Stimulated activated CD4-positive, alpha-beta T cell treated with anti-CD3 and anti-CD28 coated beads, TNF-alpha, amount 100 ng/mL, for 24 hours (primary cell): ENCODE measurements around the gene AATK.

Experiments
- DNase-seq, 3 experiments: peaks; one replicate each; pipeline ENCODE4 v3.0.0-alpha.2; 2020; ENCODE audit warnings: low read depth in 3 of 3

AATK gene

GRCh38 chr17:81166033-81166492 is at the start of gene AATK:
TSS of gene AATK (minus strand) at chr17:81166221. CDS start at chr17:81165992, 229 bp downstream.
- DNase-seq = no peak

GRCh38 chr17:81213978-81214377 is 48.0 kb upstream of the AATK start:
- DNase-seq = no peak

- no peak for DNase-seq
Observed at GRCh38 chr17:81212365-81212764, 46.3 kb upstream of the AATK start.

- DNase-seq = no peak
Observed at GRCh38 chr17:81210868-81211267, 44.8 kb upstream of the AATK start.

GRCh38 chr17:81210466-81210865 is 44.4 kb upstream of the AATK start:
- no peak for DNase-seq

GRCh38 chr17:81209141-81209540 is 43.1 kb upstream of the AATK start:
- no peak for DNase-seq

- DNase-seq = no peak
Observed at GRCh38 chr17:81208651-81209050, 42.6 kb upstream of the AATK start.

GRCh38 chr17:81207610-81208581 is 41.9 kb upstream of the AATK start:
- no peak for DNase-seq

GRCh38 chr17:81206657-81207056 is 40.6 kb upstream of the AATK start:
- DNase-seq = no peak

- no peak for DNase-seq
Observed at GRCh38 chr17:81206166-81206565, 40.1 kb upstream of the AATK start.

GRCh38 chr17:81204578-81204977 is 38.6 kb upstream of the AATK start:
- no peak for DNase-seq

GRCh38 chr17:81203136-81203535 is 37.1 kb upstream of the AATK start:
- DNase-seq = no peak

- DNase-seq = no peak
Observed at GRCh38 chr17:81202318-81202717, 36.3 kb upstream of the AATK start.

GRCh38 chr17:81200695-81201580 is 34.9 kb upstream of the AATK start:
- DNase-seq = no peak

GRCh38 chr17:81200201-81200600 is 34.2 kb upstream of the AATK start:
- no peak for DNase-seq

- DNase-seq = no peak
Observed at GRCh38 chr17:81199482-81199830, 33.4 kb upstream of the AATK start.

- DNase-seq = no peak
Observed at GRCh38 chr17:81198826-81199481, 32.9 kb upstream of the AATK start.

GRCh38 chr17:81197831-81198490 is 31.9 kb upstream of the AATK start:
- DNase-seq = no peak

- no peak for DNase-seq
Observed at GRCh38 chr17:81197409-81197795, 31.4 kb upstream of the AATK start.

- no peak for DNase-seq
Observed at GRCh38 chr17:81196505-81197408, 30.7 kb upstream of the AATK start.
